Anterior cingulate cortex (tissue), 58 donors: Measurements from ENCODE around the gene TBRG4.

ENCODE experiments used
- DNase-seq, 58 donors: peaks; one replicate each; lab custom pipeline; 2025; lab: John Stamatoyannopoulos, UW

The TBRG4 gene

GRCh38 chr7:45146531-45147379 is 35.3 kb upstream of the TBRG4 start:
- no peak for DNase-seq

GRCh38 chr7:45145881-45146280 is 34.4 kb upstream of the TBRG4 start:
- DNase-seq: no peak

GRCh38 chr7:45143616-45144015 is 32.1 kb upstream of the TBRG4 start:
- no peak for DNase-seq

- no peak for DNase-seq
Measured at GRCh38 chr7:45140827-45141226, 29.3 kb upstream of the TBRG4 start.

GRCh38 chr7:45138433-45139267 is 27.2 kb upstream of the TBRG4 start:
- no peak for DNase-seq

GRCh38 chr7:45136106-45137060 is 24.9 kb upstream of the TBRG4 start:
- peak in 48 of 58 donors; percentile 6 to 68 (median 24) for DNase-seq

- DNase-seq: no peak
Measured at GRCh38 chr7:45133877-45134276, 22.4 kb upstream of the TBRG4 start.

GRCh38 chr7:45133352-45133751 is 21.9 kb upstream of the TBRG4 start:
- DNase-seq: no peak

GRCh38 chr7:45132708-45133320 is 21.3 kb upstream of the TBRG4 start:
- DNase-seq: no peak

- no peak for DNase-seq
Measured at GRCh38 chr7:45131891-45132290, 20.4 kb upstream of the TBRG4 start.

- no peak for DNase-seq
Measured at GRCh38 chr7:45130910-45131309, 19.4 kb upstream of the TBRG4 start.

GRCh38 chr7:45129906-45130305 is 18.4 kb upstream of the TBRG4 start:
- no peak for DNase-seq

- DNase-seq: no peak
Measured at GRCh38 chr7:45129181-45129800, 17.8 kb upstream of the TBRG4 start.

GRCh38 chr7:45126920-45127319 is 15.4 kb upstream of the TBRG4 start:
- DNase-seq: no peak

GRCh38 chr7:45126201-45126600 is 14.7 kb upstream of the TBRG4 start:
- no peak for DNase-seq

GRCh38 chr7:45125193-45125904 is 13.9 kb upstream of the TBRG4 start:
- no peak for DNase-seq

GRCh38 chr7:45123913-45124710 is 12.6 kb upstream of the TBRG4 start:
- no peak for DNase-seq
